HUES6 (cell line): ENCODE results near the gene GALNT12.

Experiments used
- H3K27ac ChIP-seq: 2 replicates; pipeline ENCODE4 v1.7.0; 2013; ENCODE audit warnings: low read depth, mild to moderate bottlenecking, low read length, inconsistent platforms
- H3K27me3 ChIP-seq: 2 replicates; pipeline ENCODE4 v1.6.1; 2013; ENCODE audit warnings: low read length; ENCODE audit not compliant: control insufficient read depth, insufficient read depth
- H3K36me3 ChIP-seq: 2 replicates; pipeline ENCODE4 v1.6.1; 2013; ENCODE audit warnings: low read length; ENCODE audit not compliant: control insufficient read depth, insufficient read depth
- H3K4me1 ChIP-seq: 2 replicates; pipeline ENCODE4 v1.6.1; 2013; ENCODE audit warnings: low read length; ENCODE audit not compliant: control insufficient read depth, insufficient read depth
- H3K4me3 ChIP-seq: 2 replicates; pipeline ENCODE4 v1.5.1; 2013; ENCODE audit warnings: low read depth, low read length
- H3K9ac ChIP-seq: one replicate; pipeline ENCODE4 v1.6.1; 2013; ENCODE audit warnings: mild to moderate bottlenecking, low read length
- H3K9me3 ChIP-seq: 2 replicates; pipeline ENCODE4 v1.6.1; 2013; ENCODE audit warnings: low read depth, low read length; ENCODE audit not compliant: control insufficient read depth, insufficient read depth

Gene GALNT12

GRCh38 chr9:98851730-98852459 lies 44.4 kb downstream of the GALNT12 start:
- Histone ChIP-seq H3K9me3 (no peaks in the 10 kb centered on the region), H3K4me1 (peaks cover 22% of the 10 kb centered on the region), H3K27ac (no peak overlapping the region), H3K9ac (no peak overlapping the region), H3K36me3 (no peaks in the 10 kb centered on the region), H3K4me3 (no peak overlapping the region), H3K27me3 (no peaks in the 10 kb centered on the region)

GRCh38 chr9:98852460-98852734 lies 44.9 kb downstream of the GALNT12 start:
- Histone ChIP-seq H3K4me1 (peaks cover 22% of the 10 kb centered on the region), H3K4me3 (no peak overlapping the region), H3K27me3 (no peaks in the 10 kb centered on the region), H3K9me3 (no peaks in the 10 kb centered on the region), H3K27ac (no peak overlapping the region), H3K36me3 (no peaks in the 10 kb centered on the region), H3K9ac (no peak overlapping the region)

- Histone ChIP-seq H3K27ac (no peak overlapping the region), H3K4me1 (peaks cover 22% of the 10 kb centered on the region), H3K4me3 (no peak overlapping the region), H3K9me3 (no peaks in the 10 kb centered on the region), H3K9ac (no peak overlapping the region), H3K27me3 (no peaks in the 10 kb centered on the region), H3K36me3 (no peaks in the 10 kb centered on the region)
Measured at GRCh38 chr9:98852961-98853360, 45.5 kb downstream of the GALNT12 start.

GRCh38 chr9:98854266-98854665 lies 46.8 kb downstream of the GALNT12 start:
- no peak overlapping the region for H3K27ac ChIP-seq

GRCh38 chr9:98855592-98855991 lies 48.1 kb downstream of the GALNT12 start:
- peaks cover 4% of the 10 kb centered on the region; the same call in 1 of the 2 replicates for H3K9me3 ChIP-seq
- H3K9ac ChIP-seq, result no peak overlapping the region
- no peaks in the 10 kb centered on the region for H3K27me3 ChIP-seq
- H3K27ac ChIP-seq, result no peak overlapping the region
- H3K36me3 ChIP-seq, result no peaks in the 10 kb centered on the region
- H3K4me3 ChIP-seq, result no peak overlapping the region
- H3K4me1 ChIP-seq, result peaks cover 8% of the 10 kb centered on the region; the same call in 1 of the 2 replicates

More at GRCh38 chr9:98854266-98854665, 46.8 kb downstream of the GALNT12 start:
- Histone ChIP-seq H3K27me3 (no peaks in the 10 kb centered on the region), H3K36me3 (no peaks in the 10 kb centered on the region), H3K9me3 (no peaks in the 10 kb centered on the region), H3K4me1 (peaks cover 13% of the 10 kb centered on the region; the same call in 1 of the 2 replicates), H3K9ac (no peak overlapping the region), H3K4me3 (no peak overlapping the region)

GRCh38 chr9:98856982-98857381 lies 49.5 kb downstream of the GALNT12 start:
- Histone ChIP-seq H3K36me3 (no peaks in the 10 kb centered on the region), H3K27ac (no peak overlapping the region), H3K27me3 (no peaks in the 10 kb centered on the region), H3K9me3 (peaks cover 4% of the 10 kb centered on the region; the same call in 1 of the 2 replicates), H3K4me1 (peaks cover 3% of the 10 kb centered on the region; the same call in 1 of the 2 replicates), H3K4me3 (no peak overlapping the region), H3K9ac (no peak overlapping the region)

GRCh38 chr9:98859941-98860340 lies 52.5 kb downstream of the GALNT12 start:
- H3K4me1 ChIP-seq, result no peaks in the 10 kb centered on the region
- H3K4me3 ChIP-seq, result no peak overlapping the region
- H3K9ac ChIP-seq, result no peak overlapping the region
- H3K9me3 ChIP-seq, result peaks cover 4% of the 10 kb centered on the region; the same call in 1 of the 2 replicates
- no peaks in the 10 kb centered on the region for H3K36me3 ChIP-seq
- H3K27me3 ChIP-seq, result no peaks in the 10 kb centered on the region
- no peak overlapping the region for H3K27ac ChIP-seq

GRCh38 chr9:98860871-98861293 lies 53.4 kb downstream of the GALNT12 start:
- H3K4me1 ChIP-seq, result no peaks in the 10 kb centered on the region
- H3K27me3 ChIP-seq, result no peaks in the 10 kb centered on the region
- H3K4me3 ChIP-seq, result no peak overlapping the region
- no peaks in the 10 kb centered on the region for H3K36me3 ChIP-seq
- H3K9ac ChIP-seq, result no peak overlapping the region
- H3K27ac ChIP-seq, result no peak overlapping the region
- peaks cover 4% of the 10 kb centered on the region; the same call in 1 of the 2 replicates for H3K9me3 ChIP-seq

GRCh38 chr9:98861781-98862504 lies 54.5 kb downstream of the GALNT12 start:
- no peak overlapping the region for H3K4me3 ChIP-seq
- H3K27me3 ChIP-seq, result no peaks in the 10 kb centered on the region
- no peaks in the 10 kb centered on the region for H3K36me3 ChIP-seq
- no peaks in the 10 kb centered on the region for H3K4me1 ChIP-seq
- no peak overlapping the region for H3K9ac ChIP-seq
- H3K27ac ChIP-seq, result no peak overlapping the region
- peaks cover 4% of the 10 kb centered on the region; the same call in 1 of the 2 replicates for H3K9me3 ChIP-seq

- H3K36me3 ChIP-seq, result no peaks in the 10 kb centered on the region
- H3K4me3 ChIP-seq, result no peak overlapping the region
Measured at GRCh38 chr9:98862936-98863335, 55.5 kb downstream of the GALNT12 start.

More at GRCh38 chr9:98862936-98863335, 55.5 kb downstream of the GALNT12 start:
- Histone ChIP-seq H3K9ac (no peak overlapping the region), H3K27ac (no peak overlapping the region), H3K4me1 (no peaks in the 10 kb centered on the region), H3K9me3 (peaks cover 4% of the 10 kb centered on the region; the same call in 1 of the 2 replicates), H3K27me3 (no peaks in the 10 kb centered on the region)
